GM04504 (cell line): ENCODE measurements around the gene LRP2BP.
"Not testable (repeated sequence)": the region's sequence is repeated elsewhere in the genome, so short reads cannot be mapped to it uniquely, and the experiment has no call there.

Source experiments
- DNase-seq: peaks from one replicate; pipeline ENCODE4 v3.0.0-alpha.2; 2012; ENCODE audit warnings: low read depth

LRP2BP gene

GRCh38 chr4:185395956-185396723 lies 416 bp upstream of the LRP2BP start:
- DNase-seq = peak; percentile 94

GRCh38 chr4:185394568-185395237 lies 1.0 kb downstream of the LRP2BP start:
- DNase-seq = no peak

DNA sequence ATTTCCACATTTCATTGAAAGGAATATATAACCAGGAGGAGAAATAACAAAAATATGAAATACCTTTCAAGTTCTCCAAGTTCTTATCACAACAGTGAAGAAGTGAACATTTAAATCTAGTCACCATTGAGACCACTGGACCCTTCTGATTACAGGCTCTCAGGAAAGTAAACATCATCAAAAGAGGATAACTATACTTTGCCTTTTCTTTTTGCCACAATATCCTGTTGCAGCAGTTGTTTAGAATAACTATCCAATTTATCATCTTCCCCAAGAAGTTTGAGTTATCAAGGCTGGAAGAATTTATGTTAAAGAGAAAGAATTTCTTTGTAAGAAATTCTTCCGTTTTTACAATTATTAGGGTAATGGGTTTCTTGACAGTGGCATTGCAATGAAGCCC lies 3.6 kb downstream of the LRP2BP start:
- DNase-seq = no peak

DNA sequence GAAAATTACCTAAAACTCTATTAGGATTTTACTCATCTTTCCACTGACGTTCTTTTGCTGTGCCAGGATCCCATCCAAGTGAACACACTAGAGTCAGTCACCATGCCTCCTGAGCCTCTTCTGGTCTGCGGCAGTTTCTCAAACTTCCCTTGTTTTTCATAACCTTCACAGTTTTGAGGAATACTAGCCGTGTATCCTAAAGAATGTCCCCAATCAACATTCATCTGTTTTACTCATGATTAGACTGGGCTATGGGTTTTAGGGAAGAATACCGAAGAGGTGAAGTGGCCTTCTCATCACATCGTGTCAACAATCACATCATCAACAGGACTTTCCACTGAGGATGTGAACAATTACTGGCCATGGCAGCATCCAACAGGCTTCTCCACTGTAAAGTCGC lies 4.8 kb downstream of the LRP2BP start:
- DNase-seq = no peak

DNA sequence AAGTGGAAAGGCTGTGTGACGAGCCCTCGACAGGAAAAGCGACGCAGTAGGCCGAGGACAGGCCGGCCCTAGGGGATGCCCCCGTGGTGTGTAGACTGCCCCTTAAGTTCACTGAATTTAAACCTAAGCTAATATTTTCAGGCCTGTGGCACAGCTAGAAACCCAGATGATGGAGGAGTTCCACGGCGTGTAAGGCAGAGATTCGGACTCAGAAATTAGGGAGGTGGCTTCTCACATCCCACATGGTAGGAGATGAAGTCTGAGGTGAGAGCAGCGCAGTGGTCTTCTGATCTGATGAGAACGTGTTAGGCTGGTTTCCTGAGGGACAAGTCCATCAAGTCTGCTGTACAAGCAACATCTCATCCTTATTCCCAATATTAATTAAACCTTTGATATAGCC lies 7.8 kb downstream of the LRP2BP start:
- DNase-seq = no peak

DNA sequence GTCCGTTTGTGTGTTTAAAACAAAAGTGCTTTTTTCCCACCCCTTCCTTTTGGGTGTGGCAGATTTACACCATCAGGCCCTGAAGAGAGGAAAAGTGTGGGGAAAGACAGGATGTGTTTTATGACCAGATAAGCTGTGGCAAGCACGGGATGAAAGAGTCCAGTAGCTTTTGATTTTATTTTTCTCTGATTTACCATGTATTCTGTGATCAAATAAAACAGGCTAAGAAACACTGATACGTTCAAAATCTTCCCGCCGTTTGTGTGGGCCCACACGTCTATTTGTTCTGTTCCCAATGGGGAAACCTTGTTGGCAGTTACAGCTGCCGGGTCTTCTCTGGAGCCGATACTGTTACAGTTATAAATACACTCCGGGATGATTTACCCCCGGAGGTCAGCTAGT lies 10.8 kb downstream of the LRP2BP start:
- peak; percentile 18 for DNase-seq

GRCh38 chr4:185384061-185384460 lies 11.7 kb downstream of the LRP2BP start:
- DNase-seq = no peak

DNA sequence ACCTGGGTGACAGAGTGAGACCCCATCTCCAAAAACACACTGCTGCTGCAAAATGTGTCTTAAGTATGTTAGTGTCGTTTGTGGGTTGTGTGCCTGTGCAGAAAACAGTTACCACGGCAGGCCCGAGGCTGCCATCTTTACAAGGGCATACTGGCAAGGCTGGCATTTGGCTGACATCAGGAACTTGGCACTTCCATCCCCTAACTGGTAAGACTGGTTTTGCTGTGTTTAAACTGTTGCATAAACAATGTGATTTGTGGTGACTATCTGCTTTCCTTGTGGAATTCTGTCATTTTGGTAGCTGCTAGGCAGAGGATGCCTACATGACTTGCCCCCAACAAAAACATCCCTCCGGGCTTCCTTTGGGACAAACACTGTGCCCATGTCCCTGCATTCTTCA lies 12.3 kb downstream of the LRP2BP start:
- DNase-seq = no peak

- DNase-seq = no peak
Observed at GRCh38 chr4:185382754-185383153, 13.0 kb downstream of the LRP2BP start.

GRCh38 chr4:185381288-185382196 lies 14.2 kb downstream of the LRP2BP start:
- no peak for DNase-seq

- no peak for DNase-seq
Observed at GRCh38 chr4:185380320-185380719, 15.4 kb downstream of the LRP2BP start.

DNA sequence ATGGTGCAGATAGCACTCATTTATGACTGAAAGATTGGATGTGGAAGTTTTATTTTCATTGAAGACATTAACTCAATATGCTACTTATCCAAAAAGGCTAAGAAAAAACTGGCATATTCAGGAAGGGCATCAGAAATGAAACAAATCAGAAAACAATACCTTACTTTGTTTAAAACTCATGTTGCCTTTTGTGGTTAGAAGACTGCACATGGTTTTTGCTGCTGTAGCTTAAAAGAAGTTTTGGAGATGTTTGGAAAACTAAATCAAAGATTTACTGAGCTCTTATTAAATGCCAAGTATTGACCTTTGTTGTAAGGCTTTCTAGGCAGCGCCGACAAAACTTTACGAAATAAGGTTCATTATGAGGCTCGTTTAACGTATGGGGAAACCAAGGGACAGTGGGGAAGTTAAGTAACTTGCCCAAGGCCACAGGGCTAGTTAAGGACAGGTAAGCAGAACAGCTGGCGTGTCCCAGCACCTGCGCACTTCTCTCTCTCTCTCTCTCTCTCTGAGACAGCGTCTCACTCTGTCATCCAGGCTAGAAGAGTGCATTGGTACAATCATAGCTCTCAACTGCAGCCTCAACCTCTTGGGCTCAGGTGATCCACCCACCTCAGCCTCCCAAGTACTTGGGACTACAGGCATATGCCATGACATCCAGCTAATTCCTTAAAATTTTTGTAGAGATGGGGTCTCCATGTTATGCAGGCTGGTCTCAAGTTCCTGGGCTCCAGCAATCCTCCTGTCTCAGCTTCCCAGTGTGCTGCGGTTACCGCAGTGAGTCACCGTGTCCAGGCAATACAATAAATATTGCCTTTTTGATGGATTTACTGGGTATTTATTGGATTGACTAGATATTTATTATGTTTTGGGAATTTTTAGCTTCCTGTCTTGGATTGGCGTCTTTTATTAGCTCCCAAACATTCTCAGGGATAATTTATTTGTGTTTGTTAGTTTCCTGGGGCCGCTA lies 16.1 kb downstream of the LRP2BP start:
- no peak for DNase-seq

- no peak for DNase-seq
Observed at GRCh38 chr4:185378264-185378663, 17.5 kb downstream of the LRP2BP start.

DNA sequence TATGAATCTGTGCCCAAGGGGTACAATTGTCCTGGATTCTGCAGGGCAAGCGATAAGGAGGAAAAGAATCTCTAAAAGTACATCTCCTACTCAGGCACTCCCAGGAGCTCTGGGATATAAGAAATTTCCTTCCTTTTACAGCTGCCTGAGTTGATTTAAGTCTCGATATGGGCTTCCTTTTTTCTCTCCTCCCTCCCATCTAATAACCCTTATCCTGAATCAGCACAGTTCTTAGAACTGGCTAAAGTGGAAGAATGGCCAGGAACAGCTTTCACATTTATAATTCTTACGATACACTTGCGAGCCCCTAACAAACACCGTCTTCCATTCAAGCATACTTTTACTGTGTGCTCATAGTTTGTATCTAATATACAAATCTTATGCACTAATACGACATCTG lies 21.2 kb downstream of the LRP2BP start:
- no peak for DNase-seq

DNA sequence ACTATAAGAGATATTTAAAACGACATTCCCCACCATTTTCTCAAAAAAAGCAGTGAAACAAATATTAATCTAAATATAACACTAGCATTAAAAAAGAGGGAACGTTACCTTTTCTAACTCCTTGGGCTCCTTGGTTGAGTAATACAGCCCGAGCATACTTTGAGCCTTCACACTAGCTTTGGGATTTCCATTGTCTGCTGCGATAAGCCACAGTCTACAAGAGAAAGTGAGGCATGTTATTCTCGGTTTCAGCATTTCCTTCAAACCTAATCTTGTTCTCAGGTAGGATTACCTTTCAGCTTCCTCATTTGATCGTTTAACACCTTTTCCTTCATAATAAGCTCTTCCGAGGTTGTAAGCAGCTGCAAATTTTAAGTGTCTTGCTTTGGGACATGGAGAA lies 21.7 kb downstream of the LRP2BP start:
- DNase-seq = no peak

DNA sequence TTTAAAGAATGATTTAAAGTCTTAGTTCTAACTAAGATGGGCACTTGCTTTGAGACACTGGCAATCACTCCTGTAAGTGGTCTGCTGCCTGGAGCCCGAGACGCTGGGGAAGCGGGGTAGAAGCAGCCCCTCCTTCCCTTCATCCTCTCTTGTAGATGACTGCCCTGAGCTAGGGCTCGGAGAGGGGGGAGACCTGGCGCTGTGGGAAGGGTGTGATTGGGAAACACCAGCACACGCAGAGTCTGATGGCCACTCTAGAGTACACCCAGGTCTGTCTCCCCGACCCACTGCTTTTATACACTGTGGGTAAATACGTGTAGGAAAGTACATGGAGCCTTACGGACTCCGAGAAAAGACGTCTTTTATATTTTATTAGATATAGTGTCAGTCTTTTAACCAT lies 24.0 kb downstream of the LRP2BP start:
- DNase-seq = no peak

GRCh38 chr4:185370268-185370949 lies 25.3 kb downstream of the LRP2BP start:
- DNase-seq = no peak

- no peak for DNase-seq
Observed at GRCh38 chr4:185369731-185370130, 26.0 kb downstream of the LRP2BP start.

DNA sequence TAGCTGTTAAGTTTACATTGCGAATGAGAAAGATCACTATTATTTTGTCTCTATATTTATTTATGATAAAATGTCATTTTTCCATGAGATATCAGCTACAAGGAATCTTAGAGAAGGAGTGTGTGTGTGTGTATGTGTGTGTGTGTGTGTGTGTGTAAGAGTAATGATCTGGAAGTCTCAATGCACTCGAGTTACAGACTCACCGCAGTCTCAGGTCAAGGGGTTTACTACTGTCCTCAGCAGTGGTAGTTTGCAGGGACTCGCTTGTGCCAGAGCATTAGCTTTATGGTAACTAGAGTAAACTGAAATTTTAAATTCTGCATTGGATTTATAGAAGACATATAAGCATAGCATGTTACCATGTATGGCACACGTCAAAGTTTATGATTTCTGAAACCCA lies 30.8 kb downstream of the LRP2BP start:
- DNase-seq = no peak

DNA sequence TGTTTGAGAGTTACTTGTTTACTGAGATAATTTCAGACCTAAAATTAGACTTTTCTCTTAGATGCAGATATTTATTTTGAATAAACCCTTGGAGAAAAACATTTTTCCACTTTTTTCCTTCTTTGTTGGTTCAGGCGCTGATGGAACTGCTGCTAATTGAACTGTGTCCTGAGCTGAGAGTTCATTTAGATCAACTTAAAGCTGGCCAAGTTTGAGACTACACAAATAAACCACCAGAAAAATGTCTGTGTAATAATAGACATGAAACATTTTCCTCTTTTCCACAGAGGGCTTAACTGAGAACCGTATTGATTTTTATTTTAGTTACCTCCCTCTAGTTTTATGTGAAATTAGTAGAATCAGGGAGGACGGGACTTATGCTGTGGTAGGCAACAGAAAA lies 32.5 kb downstream of the LRP2BP start:
- no peak for DNase-seq

DNA sequence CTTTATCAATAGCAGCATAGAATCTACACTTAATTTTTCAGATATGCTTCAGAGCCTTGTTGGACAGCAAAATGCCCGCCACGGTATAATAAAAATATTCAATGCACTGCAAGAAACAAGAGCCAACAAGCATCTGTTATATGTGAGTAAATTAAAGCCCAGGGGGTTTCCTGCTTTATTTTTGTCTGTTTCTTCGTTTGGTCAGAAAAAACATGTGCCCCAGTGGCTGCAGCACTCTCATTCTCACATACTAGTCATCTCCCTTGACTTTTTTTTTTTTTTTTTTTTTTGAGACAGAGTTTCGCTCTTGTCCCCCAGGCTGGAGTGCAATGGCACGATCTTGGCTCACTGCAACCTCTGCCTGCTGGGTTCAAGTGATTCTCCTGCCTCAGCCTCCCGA lies 33.2 kb downstream of the LRP2BP start:
- DNase-seq = not testable (repeated sequence)
